HepG2 (cell line): ENCODE data around the gene KANK4.

ENCODE experiments used
- AGO2 ChIP-seq: fragments of 200-400 bp; formaldehyde crosslinking; optimal IDR thresholded peaks from 2 replicates; pipeline ENCODE3; 2017; ENCODE audit warnings: mild to moderate bottlenecking, low read depth, low read length, moderate library complexity
- EZH2 ChIP-seq: conservative IDR thresholded peaks from 2 replicates; pipeline ENCODE4 v1.6.1; 2012; ENCODE audit warnings: mild to moderate bottlenecking, low read depth, low read length, moderate library complexity
- FOSL1 ChIP-seq: sonication (generic); formaldehyde crosslinking; IDR thresholded peaks from 2 replicates; pipeline ENCODE4 v1.9.0; 2021; ENCODE audit warnings: missing genetic modification reagents, borderline replicate concordance
- KDM1A ChIP-seq: IDR thresholded peaks from 2 replicates; pipeline ENCODE4 v1.6.1; 2016; ENCODE audit warnings: missing compliant biosample characterization
- PHF8 ChIP-seq: sonication (generic); formaldehyde crosslinking; IDR thresholded peaks from 2 replicates; pipeline ENCODE4 v1.5.0; 2020; ENCODE audit warnings: missing genetic modification reagents
- RXRA ChIP-seq: sonication (generic); formaldehyde crosslinking; IDR thresholded peaks from 2 replicates; pipeline ENCODE4 v1.5.1; 2020; ENCODE audit warnings: missing genetic modification reagents
- SRY ChIP-seq: sonication (generic); formaldehyde crosslinking; IDR thresholded peaks from 2 replicates; pipeline ENCODE4 v1.8.0; 2022; ENCODE audit warnings: mild to moderate bottlenecking, missing genetic modification reagents
- ZBTB7A ChIP-seq: sonication (generic); formaldehyde crosslinking; IDR thresholded peaks from 2 replicates; pipeline ENCODE4 v1.8.0; 2022; ENCODE audit warnings: mild to moderate bottlenecking, missing genetic modification reagents
- ZFP90 ChIP-seq: sonication (generic); formaldehyde crosslinking; IDR thresholded peaks from 2 replicates; pipeline ENCODE4 v1.8.0; 2022; ENCODE audit warnings: missing genetic modification reagents, mild to moderate bottlenecking, inconsistent platforms, borderline replicate concordance
- ZNF331 ChIP-seq: sonication (generic); formaldehyde crosslinking; IDR thresholded peaks from 2 replicates; pipeline ENCODE4 v1.4.0; 2020; ENCODE audit warnings: missing genetic modification reagents
- ZNF841 ChIP-seq: sonication (generic); formaldehyde crosslinking; IDR thresholded peaks from 2 replicates; pipeline ENCODE4 v1.8.1; 2023; ENCODE audit warnings: missing genetic modification reagents, borderline replicate concordance

DNA sequence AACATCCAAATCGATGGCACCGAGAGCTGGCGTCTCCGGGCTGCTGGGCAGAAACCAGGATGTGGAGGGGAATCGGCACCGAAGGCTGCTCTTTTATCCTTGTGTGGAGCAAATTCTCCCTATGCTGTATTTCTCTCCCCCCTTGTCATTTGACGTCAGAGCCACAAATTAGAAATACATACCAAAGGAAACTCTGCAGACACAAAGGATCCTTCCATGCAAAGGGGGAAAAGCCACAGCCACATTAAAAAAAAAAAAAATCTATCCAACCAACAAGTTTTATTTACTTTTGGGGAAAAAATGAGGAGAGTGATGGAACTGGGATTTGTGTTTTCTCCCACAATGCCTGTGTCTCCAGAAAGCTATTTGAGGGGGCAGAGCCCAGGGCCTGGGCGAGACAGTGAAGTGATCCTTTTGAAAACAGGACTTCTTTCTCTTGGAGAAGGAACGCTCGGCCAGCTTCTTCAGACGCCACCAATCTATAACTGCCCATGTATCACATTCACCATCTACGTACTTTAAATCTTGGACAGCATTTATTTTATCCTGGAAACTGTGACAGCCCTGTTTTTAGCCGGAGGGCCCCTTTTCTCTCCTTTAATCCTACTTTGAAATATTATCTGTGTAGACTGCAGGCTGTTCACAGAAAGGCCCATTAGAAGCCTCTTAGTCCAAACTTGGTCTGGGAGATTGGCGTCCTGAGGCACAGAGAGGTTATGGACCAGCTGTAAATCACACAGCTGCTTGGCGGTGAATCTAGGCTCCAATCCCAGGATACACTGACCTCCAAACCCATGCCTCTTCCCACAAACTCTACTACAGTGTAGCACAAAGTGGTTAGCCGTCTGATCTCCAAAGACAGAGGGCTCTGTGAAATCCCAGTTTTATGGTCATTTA lies 4.5 kb downstream of the KANK4 start:
- TF ChIP-seq ZBTB7A, result no peak
- no peak for TF ChIP-seq ZNF841 (CRISPR knock-in tag)
- TF ChIP-seq SRY (CRISPR knock-in tag), result no peak
- no peak for TF ChIP-seq ZNF331 (CRISPR knock-in tag)
- no peak for TF ChIP-seq KDM1A (CRISPR knock-in tag)
- no peak for TF ChIP-seq FOSL1 (CRISPR knock-in tag)
- TF ChIP-seq AGO2, result no peak
- TF ChIP-seq RXRA (CRISPR knock-in tag), result no peak
- TF ChIP-seq ZFP90, result no peak
- TF ChIP-seq PHF8 (CRISPR knock-in tag), result no peak
- no peak for TF ChIP-seq EZH2
